GM06990 (cell line): ENCODE data around the gene ASPHD1.

Experiments used
- DNase-seq: peaks from one replicate; pipeline ENCODE4 v3.0.0-alpha.2; 2011; ENCODE audit not compliant: insufficient read length; ENCODE audit errors: extremely low read depth
- H3K27me3 ChIP-seq: replicated peaks from 2 replicates; pipeline ENCODE4 v1.6.0; 2011; ENCODE audit warnings: low read length; ENCODE audit not compliant: control insufficient read depth, insufficient read depth
- H3K36me3 ChIP-seq: 2 replicates; pipeline ENCODE4 v1.5.1; 2011; ENCODE audit warnings: low read length; ENCODE audit not compliant: control insufficient read depth, insufficient read depth
- H3K4me3 ChIP-seq: replicated peaks from 2 replicates; pipeline ENCODE4 v1.5.1; 2011; ENCODE audit warnings: low read depth, mild to moderate bottlenecking, control low read depth, low read length
- CTCF ChIP-seq: IDR thresholded peaks from 2 replicates; pipeline ENCODE4 v1.5.1; 2011; ENCODE audit warnings: low read length, control low read depth, mild to moderate bottlenecking, inconsistent platforms; ENCODE audit not compliant: insufficient read depth, poor library complexity, severe bottlenecking

ASPHD1 gene

GRCh38 chr16:29943846-29944799 is 43.8 kb downstream of the ASPHD1 start:
- no peaks in the 10 kb centered on the region for H3K27me3 ChIP-seq

GRCh38 chr16:29947897-29948296 is 47.6 kb downstream of the ASPHD1 start:
- no peak for DNase-seq
- H3K27me3 ChIP-seq = no peaks in the 10 kb centered on the region
- no peaks in the 10 kb centered on the region for H3K36me3 ChIP-seq
- no peak for TF ChIP-seq CTCF
- no peak overlapping the region for H3K4me3 ChIP-seq

More at GRCh38 chr16:29943846-29944799, 43.8 kb downstream of the ASPHD1 start:
- TF ChIP-seq CTCF = no peak
- DNase-seq = no peak
- no peaks in the 10 kb centered on the region for H3K36me3 ChIP-seq
- no peak overlapping the region for H3K4me3 ChIP-seq

- no peaks in the 10 kb centered on the region for H3K36me3 ChIP-seq
- H3K27me3 ChIP-seq = no peaks in the 10 kb centered on the region
- no peak overlapping the region for H3K4me3 ChIP-seq
- TF ChIP-seq CTCF = no peak
- no peak for DNase-seq
Measured at GRCh38 chr16:29950806-29951461, 50.6 kb downstream of the ASPHD1 start.

GRCh38 chr16:29951625-29952365 is 51.5 kb downstream of the ASPHD1 start:
- Histone ChIP-seq H3K36me3 (no peaks in the 10 kb centered on the region), H3K27me3 (no peaks in the 10 kb centered on the region), H3K4me3 (no peak overlapping the region)
- no peak for TF ChIP-seq CTCF
- no peak for DNase-seq
